SU-DHL-6 (cell line): ENCODE results near the gene CDH24.

ENCODE experiments used
- EZH2phosphoT487 ChIP-seq: fragments of 200-600 bp; sonication (generic), shearing (Covaris generic); conservative IDR thresholded peaks from 2 replicates; pipeline ENCODE4 v1.6.1; 2018; ENCODE audit warnings: mild to moderate bottlenecking, antibody characterized with exemption, low read length, moderate library complexity, mixed read lengths
- TF ChIP-seq, protein P1 (sequence below): fragments of 200-600 bp; sonication (generic); IDR thresholded peaks from one replicate; pipeline ENCODE4 v1.5.1; 2017; ENCODE audit warnings: antibody characterized with exemption, mild to moderate bottlenecking, low read length, moderate library complexity; ENCODE audit not compliant: insufficient read depth, poor library complexity, severe bottlenecking

DNA sequence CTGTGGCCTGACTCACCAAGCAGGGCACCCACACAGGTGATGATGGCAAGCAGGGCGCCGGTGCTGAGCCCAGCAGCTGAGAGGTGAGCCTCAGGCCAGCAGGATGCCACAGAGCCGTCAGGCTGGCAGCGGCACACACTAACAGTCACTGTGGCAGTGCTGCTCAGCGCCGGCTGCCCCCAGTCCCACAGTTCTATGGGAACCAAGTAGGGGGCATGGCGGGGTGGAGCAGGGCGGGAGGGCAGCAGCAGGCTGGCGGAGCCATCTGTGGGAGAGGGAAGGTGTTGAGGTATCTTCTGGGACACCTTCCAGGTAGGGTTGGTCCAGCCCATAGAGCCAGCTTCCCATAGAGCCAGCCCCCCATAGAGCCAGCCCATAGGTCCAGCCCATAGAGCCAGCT lies 8.3 kb downstream of the CDH24 start:
- TF ChIP-seq, protein P1, sequence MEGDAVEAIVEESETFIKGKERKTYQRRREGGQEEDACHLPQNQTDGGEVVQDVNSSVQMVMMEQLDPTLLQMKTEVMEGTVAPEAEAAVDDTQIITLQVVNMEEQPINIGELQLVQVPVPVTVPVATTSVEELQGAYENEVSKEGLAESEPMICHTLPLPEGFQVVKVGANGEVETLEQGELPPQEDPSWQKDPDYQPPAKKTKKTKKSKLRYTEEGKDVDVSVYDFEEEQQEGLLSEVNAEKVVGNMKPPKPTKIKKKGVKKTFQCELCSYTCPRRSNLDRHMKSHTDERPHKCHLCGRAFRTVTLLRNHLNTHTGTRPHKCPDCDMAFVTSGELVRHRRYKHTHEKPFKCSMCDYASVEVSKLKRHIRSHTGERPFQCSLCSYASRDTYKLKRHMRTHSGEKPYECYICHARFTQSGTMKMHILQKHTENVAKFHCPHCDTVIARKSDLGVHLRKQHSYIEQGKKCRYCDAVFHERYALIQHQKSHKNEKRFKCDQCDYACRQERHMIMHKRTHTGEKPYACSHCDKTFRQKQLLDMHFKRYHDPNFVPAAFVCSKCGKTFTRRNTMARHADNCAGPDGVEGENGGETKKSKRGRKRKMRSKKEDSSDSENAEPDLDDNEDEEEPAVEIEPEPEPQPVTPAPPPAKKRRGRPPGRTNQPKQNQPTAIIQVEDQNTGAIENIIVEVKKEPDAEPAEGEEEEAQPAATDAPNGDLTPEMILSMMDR = no peak
- TF ChIP-seq EZH2phosphoT487 = no peak
